Jurkat, Clone E6-1 (cell line): ENCODE measurements around the gene ANTXR1.
"Not testable (repeated sequence)": the region's sequence is repeated elsewhere in the genome, so short reads cannot be mapped to it uniquely, and the experiment has no call there.

Source experiments
- DNase-seq: peaks from one replicate; pipeline ENCODE4 v3.0.0-alpha.2; 2011; ENCODE audit warnings: low read depth, low spot score
- H3K4me3 ChIP-seq: 2 replicates; pipeline ENCODE4 v1.5.1; 2011; ENCODE audit warnings: mild to moderate bottlenecking, low read length, control low read depth, moderate library complexity

The ANTXR1 gene

GRCh38 chr2:69210385-69210784, 197.4 kb downstream of the ANTXR1 start:
- DNase-seq = no peak
- H3K4me3 ChIP-seq = no peak overlapping the region

DNA sequence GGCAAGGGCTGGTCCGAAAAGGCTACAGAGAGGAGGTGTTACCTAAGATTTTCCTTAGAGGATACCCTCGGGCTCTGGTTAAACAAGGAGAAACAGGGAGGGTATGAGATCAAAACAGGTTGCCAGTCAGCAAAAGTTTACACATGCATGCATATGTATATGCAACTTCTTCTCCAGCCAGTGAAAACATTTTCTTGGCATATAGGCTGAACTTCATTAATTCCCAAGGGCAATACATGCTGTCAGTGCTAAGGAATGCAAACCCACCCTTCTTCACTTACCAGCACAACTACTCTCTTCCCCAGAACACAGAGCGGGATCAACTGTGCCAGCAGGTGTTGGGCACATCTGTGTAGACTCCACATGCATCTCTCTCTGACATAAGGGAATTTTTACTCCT, 198.1 kb downstream of the ANTXR1 start:
- H3K4me3 ChIP-seq = no peak overlapping the region
- no peak for DNase-seq

- no peak for DNase-seq
- H3K4me3 ChIP-seq = no peak overlapping the region
Measured at GRCh38 chr2:69211686-69212085, 198.7 kb downstream of the ANTXR1 start.

DNA sequence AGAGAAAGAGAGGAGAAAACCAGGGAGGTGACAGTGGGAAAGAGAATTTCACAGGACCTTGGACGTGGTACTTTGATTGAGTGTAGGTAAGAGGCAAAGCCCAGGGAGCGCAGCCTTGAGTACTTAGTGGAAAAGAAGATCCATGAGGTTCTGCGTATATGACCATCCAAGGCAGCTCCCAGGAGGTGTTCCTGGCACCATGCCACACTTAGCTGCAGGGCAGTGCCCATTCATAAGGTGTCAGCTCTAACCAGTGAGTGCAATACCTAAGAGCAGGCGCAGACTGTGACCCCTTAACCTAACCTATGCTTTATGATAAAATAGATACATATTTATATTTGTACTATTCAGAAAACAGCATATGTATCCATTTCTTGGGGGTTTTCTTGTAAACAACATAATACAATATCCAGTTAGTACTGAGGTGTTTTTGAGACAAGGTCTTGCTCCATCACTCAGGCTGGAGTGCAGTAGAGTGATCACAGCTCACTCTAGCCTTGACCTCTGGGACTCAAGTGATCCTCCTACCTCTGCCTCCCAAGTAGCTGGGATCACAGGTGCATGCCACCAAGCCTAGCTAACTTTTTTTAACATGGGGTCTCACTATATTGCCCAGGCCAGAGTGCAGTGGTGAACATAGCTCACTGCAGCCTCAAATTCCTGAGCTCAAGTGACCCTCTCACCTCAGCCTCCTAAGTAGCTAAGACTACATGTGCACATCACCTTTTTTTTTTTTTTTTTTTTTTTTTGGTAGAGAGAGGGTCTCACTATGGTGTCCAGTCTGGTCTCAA, 199.5 kb downstream of the ANTXR1 start:
- no peak overlapping the region for H3K4me3 ChIP-seq
- DNase-seq = no peak

DNA sequence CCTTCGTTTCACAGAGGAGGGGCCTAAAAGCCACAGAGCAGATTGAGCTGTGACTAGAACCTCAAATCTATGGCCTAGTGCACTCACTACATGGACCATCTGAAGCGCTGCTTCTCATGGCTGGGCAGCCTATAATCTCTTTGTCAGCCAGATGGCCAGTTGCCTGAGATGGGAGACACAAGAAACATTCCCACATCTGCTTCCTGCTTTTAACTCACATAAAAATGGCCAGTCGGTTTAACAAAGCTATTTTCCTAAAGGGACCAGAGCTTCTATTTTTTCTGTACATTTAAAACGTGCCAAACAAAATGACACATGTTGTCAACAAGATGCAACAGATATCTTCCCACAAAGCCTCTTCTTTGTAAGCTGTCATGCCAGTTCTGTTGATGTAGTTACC, 200.2 kb downstream of the ANTXR1 start:
- no peak overlapping the region for H3K4me3 ChIP-seq
- no peak for DNase-seq

DNA sequence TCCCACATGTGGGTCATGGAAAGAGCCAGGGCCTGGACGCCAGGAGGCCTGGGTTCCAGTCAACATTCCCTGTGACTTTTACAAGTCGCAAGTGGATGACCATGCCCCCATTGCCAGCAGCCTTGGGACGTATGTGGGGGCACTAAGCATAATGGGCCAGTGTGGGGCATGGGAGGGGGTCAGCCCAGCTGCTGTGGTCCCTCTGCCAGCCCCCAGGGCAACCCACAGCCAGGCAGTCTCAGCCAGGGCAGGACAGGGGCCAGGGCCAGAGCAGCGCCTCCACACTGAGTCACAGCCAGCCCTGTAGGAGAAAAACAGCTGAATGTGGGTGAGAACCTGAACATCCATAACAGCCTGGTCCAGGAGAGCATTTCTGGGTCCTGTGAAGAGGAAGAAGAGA, 200.8 kb downstream of the ANTXR1 start:
- no peak for DNase-seq
- H3K4me3 ChIP-seq = no peak overlapping the region

DNA sequence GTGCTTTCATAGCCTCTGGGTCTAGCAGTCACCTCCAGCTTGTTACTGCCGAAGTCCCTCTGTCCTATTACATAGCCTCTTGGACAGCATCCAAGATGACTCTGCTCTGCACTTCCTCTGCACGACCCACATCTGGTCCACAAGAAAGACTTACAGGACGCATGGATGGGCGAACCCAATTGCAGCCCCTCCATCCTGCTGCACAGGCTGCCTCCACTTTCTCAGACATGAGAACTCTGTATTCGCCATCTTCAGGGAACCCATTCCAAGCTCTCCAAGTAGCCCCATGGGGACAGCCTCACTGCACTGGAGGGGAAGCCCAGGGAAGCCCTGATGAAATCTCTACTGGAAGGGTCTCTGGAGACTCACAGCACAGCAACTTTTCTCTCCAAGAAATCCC, 201.9 kb downstream of the ANTXR1 start:
- no peak for DNase-seq
- no peak overlapping the region for H3K4me3 ChIP-seq

GRCh38 chr2:69216535-69217332, 203.8 kb downstream of the ANTXR1 start:
- H3K4me3 ChIP-seq = no peak overlapping the region
- DNase-seq = no peak

DNA sequence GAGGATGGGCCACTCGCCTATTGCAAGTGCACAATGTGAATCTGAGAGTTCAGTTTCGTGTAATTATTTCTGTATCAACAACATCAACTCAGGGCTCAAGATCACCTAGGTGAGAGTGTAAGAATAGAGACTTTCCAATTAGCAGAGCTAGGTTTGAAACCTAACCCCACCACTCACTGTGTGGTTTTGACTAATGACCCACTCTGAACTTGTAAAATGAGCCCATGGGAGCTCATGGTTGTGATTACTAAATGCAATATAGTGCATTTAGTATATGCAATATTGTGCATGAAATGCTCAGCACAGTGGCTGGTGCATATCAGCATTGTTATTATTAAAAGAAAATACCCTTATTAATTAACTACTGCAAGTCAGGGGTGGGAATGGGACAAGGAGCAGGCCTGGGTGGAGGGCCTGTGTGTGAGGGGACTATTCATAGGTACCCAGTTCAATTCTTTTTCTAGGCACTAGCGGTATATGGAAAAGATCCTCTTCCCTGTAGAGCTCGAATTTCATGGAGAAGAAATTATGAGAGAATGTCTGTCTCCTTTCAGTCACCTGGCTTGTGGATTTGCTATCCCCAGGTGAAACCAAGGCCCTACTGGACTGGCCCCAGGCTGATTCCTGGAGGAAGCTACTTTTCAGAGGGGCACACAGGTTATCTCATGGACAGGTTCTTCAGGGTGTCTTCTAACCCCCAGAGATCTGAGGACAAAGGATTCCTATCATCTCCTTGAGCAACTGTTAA, 204.5 kb downstream of the ANTXR1 start:
- H3K4me3 ChIP-seq = no peak overlapping the region
- DNase-seq = no peak

DNA sequence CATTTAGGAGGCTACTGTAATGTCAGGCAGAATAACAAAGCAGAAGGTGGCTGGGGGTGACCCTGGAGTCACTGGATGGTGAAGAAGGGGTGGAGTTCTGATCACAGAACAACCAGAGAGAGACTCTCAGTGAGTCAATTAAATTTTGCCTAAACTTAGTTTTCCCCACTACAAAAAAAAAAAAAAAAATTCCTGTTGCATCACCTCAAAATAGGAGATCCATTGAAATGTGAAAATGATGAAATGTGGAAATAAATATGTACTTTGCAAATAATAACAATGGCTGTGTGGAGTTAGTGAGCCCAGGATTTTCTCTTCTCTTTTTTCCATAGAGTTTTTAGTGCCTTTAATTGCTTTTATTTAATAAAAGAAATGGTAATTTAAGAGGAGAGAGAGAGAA, 208.5 kb downstream of the ANTXR1 start:
- no peak for DNase-seq
- no peak overlapping the region for H3K4me3 ChIP-seq

DNA sequence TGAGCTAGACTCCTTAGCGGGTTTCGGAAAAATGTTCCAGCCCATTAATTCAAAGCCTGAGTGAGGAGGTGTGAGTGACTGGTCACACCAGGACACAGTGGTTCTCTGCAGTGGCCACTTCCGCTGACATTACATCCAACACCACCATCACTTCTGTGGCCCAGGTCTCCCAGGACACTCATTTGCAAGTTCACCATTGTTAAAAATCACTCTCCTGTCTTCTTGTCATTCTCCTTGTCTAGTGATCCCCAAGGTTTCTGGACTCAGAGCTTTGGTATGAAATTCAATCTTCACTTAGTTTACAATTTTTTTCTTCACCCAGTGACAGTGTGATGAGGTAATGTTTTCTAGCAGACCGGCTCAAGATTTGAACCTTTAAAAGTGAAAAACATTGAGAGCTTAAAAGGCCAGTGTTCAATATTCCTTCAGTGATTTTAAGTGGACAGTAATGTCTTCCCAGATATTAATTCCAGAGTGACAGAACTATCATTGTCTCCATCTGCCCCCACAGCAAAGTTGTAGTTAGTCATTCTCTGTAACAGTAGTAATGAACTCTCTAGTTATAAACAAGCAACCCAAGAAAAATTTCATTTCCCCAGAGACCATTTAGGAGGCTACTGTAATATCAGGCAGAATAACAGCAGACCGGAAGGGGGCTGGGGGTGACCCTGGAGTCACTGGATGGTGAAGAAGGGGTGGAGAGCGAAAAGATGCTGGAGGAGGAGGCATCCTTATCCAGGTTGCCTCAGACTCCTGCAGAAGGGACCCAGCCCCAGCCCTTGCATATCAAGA, 209.2 kb downstream of the ANTXR1 start:
- DNase-seq = no peak
- no peak overlapping the region for H3K4me3 ChIP-seq

DNA sequence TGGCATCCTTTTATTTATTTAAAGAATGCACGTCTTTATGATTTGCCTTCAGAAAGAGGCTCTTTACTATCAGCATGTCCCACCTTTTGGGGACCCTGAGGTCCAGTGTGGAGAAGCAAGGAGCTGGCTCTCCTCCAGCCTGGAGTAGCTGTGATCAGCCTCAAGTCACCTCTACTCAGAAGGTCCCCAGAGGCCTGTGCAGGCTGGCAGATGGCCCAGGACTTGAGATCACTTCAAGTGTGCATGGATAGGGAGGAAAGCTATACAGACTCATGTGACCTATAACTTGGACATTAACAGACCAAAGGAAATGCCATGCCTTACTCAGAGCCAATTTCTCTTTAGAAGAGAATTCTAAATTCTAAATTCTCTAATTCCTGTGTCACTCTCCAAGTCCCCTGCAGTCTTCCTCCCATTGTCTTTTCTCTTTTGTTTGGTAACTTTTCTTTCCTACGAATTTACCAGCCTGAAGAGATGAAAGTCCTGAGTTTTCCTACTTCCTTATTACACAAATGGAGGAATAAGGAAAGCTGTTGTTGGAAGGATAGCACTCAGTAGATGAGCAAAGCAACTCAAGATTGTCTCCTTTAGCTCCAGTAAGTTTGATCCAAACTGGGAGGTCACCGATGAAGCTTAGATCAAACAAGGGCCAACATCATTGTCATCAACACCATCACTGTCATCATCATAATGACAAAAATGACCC, 210.1 kb downstream of the ANTXR1 start:
- no peak for DNase-seq
- H3K4me3 ChIP-seq = no peak overlapping the region

- DNase-seq = no peak
- no peak overlapping the region for H3K4me3 ChIP-seq
Measured at GRCh38 chr2:69223759-69224511, 211.0 kb downstream of the ANTXR1 start.

DNA sequence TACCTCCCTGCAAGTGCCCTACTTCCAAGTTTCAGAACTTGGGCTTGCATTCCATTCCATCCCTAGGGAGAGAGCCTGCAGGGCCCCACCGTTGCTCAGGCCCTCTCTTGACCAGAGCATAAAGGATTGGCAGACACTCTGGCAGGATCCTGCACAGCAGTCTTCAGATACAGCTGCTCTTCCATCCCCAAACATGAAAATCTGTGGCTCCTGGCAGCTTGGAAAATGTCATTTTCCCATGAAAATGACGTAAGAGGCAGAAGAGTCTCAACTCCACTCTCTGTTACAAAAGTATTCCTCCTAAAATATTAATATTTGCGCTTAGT, 211.5 kb downstream of the ANTXR1 start:
- no peak for DNase-seq

DNA sequence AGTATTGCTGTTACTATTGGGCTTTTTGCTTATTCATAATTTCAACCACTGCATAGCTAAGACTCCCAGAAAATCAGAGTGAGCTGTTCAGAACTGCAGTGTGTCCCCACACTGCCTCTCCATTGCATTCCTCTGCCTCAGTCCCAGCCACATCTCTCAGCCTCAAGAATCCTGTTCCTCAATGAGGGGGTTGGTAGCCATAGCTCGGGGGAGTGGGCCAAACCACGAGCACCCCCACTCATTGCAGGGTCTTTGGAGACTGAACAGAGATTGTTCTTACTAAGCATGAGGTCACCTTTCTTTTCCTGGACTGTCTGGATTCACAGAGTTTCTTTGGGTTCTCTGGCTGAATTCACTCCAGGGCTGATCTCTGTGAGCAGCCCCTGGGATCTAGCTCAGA, 213.0 kb downstream of the ANTXR1 start:
- DNase-seq = no peak
- H3K4me3 ChIP-seq = no peak overlapping the region

More for the DNA sequence above, 211.5 kb downstream of the ANTXR1 start:
- no peak overlapping the region for H3K4me3 ChIP-seq

GRCh38 chr2:69226903-69227302, 213.9 kb downstream of the ANTXR1 start:
- no peak overlapping the region for H3K4me3 ChIP-seq
- DNase-seq = no peak

- no peak for DNase-seq
- H3K4me3 ChIP-seq = no peak overlapping the region
Measured at GRCh38 chr2:69227716-69228115, 214.7 kb downstream of the ANTXR1 start.

- not testable (repeated sequence) for H3K4me3 ChIP-seq, DNase-seq
Measured at GRCh38 chr2:69230946-69231345, 218.0 kb downstream of the ANTXR1 start.
